GM18502 (cell line): Measurements from ENCODE around the gene KRTAP22-1.

Experiments
- ATAC-seq: cut with Tn5 transposase; IDR thresholded peaks from one replicate; pipeline ENCODE4 v1.9.1; 2021; ENCODE audit warnings: mild to moderate bottlenecking; ENCODE audit not compliant: unreplicated experiment, poor library complexity

The KRTAP22-1 gene

DNA sequence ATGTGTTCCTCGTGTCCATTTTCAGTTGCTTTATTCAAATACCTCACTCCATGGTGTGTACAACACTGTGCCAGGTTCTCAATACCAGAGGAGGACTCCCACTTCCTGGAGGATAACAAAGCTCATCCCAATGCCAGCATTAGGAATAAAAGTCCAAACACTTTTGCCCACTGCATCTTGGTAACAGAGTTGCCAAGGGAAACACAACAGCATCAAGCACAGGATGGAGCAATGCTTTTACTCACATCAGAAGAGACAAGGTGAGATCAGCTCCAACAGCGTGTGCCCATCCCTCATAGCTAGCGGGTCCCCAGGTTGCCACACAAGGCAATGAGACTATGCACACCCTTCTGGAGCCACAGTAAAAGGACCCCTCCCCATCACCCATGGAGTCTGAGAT lies 22.5 kb downstream of the KRTAP22-1 start:
- ATAC-seq, result no peak

- no peak for ATAC-seq
These were observed 24.7 kb downstream of the KRTAP22-1 start for GRCh38 chr21:30625449-30626165.

DNA sequence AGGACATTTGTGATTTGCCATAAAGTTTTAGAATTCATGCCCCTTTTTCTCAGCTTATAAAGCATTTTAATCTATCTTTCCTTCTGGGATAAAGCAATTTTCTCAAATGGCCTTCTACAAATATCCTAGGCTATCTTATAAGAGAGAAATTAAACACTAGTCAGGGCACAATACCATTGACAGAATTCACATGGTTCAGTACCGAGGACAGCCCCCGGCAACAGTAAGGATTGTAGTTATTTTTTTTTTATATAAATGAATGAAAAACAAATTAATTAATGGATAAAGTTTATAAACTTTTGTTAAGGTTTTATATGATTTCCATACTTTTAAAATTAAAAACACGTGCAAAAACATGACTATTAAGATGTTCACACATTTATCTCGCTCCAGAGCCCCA lies 27.2 kb downstream of the KRTAP22-1 start:
- no peak for ATAC-seq

DNA sequence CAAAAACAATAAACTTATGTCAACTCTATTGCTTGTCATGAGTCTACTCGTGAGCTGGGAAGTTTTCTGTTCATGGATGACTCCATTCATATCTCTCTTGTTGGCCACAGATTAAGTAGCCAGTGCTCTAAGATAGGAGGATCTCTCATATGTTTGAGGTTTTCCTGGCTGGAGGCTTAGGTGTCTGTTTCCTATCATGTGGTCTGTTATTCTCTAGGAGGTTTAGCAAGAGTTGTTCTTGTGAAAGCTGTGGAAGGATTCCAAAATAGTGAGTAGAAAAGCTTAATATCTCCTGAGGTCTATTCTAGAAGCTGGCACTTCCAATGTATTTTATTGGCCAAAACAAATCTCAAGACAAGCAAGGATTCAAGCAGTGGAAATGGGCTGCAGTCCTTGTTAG lies 28.3 kb downstream of the KRTAP22-1 start:
- ATAC-seq, result no peak

GRCh38 chr21:30634906-30635305 lies 34.0 kb downstream of the KRTAP22-1 start, which contains the start of gene KRTAP20-2:
Gene KRTAP20-2, plus strand, starts transcription at chr21:30635206. Its CDS starts 58 bp downstream, at chr21:30635264.
- no peak for ATAC-seq

- no peak for ATAC-seq
These were observed 37.8 kb downstream of the KRTAP22-1 start for GRCh38 chr21:30638686-30639085.

GRCh38 chr21:30642564-30642963 lies 41.7 kb downstream of the KRTAP22-1 start, which contains the start of gene KRTAP20-3:
Gene KRTAP20-3, plus strand, starts transcription at chr21:30642864.
- no peak for ATAC-seq

- no peak for ATAC-seq
These were observed 46.1 kb downstream of the KRTAP22-1 start for GRCh38 chr21:30646904-30647414.
